HG03175 (cell line): ENCODE data around the gene RAB40C.

Experiments
- ATAC-seq: cut with Tn5 transposase; IDR thresholded peaks from one replicate; pipeline ENCODE4 v1.9.1; 2021; ENCODE audit warnings: mild to moderate bottlenecking, moderate library complexity; ENCODE audit not compliant: unreplicated experiment

Gene RAB40C

DNA sequence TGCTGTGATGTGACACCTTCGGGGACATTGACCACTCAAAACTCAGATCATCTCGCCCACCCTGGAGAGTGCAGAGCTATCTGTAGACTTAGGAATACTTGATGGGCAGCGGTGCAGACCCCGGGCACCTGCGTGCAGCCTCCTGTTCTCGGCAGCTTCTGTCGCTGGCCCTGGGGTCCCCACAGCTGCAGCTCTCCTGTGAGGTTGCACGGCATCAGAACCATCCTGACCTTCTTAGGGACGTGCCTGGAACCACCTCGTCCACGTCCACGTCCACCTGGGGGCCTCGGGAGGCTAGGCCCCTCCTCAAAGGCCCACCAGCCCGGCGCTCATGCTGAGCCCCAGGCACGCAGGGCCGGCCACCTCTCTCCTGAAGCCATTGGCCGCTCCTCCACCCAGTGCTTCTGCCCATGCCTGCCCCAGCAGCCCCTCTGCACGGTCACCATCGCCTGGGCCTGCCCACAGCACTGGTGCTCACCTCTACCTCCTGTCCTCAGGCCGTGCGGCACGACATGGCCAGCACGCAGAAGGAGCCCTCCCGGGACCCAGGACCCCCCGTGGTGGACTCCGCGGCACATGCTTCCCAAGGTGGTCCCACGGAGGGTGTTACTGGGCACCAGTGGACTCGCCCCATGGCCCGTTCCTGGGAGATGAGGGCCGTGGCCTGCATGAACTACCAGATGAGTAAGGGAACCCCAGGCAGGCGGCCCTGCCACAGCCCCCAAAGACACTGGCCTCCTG, 38.6 kb downstream of the RAB40C start:
- ATAC-seq, result no peak

DNA sequence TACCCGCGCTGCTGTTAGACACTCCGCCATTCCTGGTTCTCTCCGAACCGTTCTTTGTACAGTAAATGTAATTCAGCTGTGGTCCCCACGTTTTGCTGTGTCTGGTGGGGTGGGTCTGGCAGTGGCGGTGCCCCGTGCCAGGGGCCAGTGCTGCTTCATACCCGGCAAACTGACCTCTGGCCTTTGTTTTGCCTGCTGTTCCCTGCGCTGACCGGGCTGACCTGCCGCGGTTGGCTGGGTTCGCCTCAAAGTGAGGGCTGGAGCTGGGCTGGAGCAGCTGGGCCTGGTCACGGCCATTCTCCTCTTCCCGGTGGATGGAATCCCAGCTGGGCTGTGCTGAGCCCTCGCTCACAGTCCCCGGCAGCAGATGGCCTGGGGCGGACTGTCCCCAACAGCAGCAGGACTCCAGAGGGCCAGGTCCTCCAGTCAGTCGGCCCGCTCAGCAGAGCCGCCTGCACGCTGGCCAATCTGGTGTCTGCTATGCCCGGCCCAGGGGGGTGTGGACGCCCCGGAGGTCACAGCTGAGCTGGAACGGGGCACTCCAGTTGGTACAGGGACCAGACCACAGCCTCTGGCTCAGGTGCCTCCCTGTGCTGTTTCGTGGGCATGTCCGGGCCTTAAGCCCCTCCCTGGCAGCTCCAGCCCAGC, 39.4 kb downstream of the RAB40C start:
- no peak for ATAC-seq

- ATAC-seq, result no peak
Measured at GRCh38 chr16:629833-630248, 40.0 kb downstream of the RAB40C start.

- ATAC-seq, result no peak
Measured at GRCh38 chr16:630249-630814, 40.5 kb downstream of the RAB40C start.

- ATAC-seq, result no peak
Measured at GRCh38 chr16:630815-631405, 41.0 kb downstream of the RAB40C start, which contains the start of gene WFIKKN1. Gene WFIKKN1, plus strand, starts transcription at chr16:630985. Its CDS starts 269 bp downstream, at chr16:631254.

GRCh38 chr16:631808-632358, 42.0 kb downstream of the RAB40C start:
- ATAC-seq, result no peak

DNA sequence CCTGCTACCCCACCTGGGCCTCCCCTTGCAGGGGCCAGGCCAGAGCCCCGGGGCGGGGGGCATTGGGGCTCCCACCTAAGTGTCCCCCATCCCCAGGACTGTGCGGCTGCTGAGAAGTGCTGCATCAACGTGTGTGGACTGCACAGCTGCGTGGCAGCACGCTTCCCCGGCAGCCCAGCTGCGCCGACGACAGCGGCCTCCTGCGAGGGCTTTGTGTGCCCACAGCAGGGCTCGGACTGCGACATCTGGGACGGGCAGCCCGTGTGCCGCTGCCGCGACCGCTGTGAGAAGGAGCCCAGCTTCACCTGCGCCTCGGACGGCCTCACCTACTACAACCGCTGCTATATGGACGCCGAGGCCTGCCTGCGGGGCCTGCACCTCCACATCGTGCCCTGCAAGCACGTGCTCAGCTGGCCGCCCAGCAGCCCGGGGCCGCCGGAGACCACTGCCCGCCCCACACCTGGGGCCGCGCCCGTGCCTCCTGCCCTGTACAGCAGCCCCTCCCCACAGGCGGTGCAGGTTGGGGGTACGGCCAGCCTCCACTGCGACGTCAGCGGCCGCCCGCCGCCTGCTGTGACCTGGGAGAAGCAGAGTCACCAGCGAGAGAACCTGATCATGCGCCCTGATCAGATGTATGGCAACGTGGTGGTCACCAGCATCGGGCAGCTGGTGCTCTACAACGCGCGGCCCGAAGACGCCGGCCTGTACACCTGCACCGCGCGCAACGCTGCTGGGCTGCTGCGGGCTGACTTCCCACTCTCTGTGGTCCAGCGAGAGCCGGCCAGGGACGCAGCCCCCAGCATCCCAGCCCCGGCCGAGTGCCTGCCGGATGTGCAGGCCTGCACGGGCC, 42.8 kb downstream of the RAB40C start:
- ATAC-seq, result no peak

DNA sequence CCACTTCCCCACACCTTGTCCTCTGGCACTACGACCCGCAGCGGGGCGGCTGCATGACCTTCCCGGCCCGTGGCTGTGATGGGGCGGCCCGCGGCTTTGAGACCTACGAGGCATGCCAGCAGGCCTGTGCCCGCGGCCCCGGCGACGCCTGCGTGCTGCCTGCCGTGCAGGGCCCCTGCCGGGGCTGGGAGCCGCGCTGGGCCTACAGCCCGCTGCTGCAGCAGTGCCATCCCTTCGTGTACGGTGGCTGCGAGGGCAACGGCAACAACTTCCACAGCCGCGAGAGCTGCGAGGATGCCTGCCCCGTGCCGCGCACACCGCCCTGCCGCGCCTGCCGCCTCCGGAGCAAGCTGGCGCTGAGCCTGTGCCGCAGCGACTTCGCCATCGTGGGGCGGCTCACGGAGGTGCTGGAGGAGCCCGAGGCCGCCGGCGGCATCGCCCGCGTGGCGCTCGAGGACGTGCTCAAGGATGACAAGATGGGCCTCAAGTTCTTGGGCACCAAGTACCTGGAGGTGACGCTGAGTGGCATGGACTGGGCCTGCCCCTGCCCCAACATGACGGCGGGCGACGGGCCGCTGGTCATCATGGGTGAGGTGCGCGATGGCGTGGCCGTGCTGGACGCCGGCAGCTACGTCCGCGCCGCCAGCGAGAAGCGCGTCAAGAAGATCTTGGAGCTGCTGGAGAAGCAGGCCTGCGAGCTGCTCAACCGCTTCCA, 43.6 kb downstream of the RAB40C start:
- ATAC-seq, result no peak

DNA sequence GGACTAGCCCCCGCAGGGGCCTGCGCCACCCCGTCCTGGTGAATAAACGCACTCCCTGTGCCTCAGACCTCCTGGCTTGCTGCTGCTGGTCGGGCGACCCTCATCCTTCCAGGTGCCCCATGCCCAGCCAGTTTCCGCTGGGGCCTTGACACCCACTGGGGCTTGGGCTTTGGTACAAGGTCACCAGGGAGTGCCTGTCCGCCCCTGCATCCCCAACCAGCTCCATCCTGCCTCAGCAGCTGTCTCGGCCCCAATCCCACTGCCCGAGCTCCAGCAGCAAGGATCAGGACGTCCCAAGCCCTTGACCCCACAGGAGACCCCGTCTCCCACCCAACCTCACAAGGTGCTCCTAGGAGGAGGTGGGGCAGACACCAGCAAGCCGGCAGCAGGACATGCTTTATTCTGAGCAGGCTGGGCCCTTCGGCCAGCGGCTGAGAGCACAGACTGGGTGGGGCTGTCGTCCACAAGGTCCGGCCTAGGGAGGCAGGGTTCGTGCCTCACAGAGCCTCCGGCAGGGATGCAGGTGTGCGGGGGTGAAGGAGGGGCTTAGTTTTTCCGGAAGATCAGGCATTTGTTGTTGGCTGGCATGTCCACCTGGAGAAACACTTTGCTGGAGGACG, 44.3 kb downstream of the RAB40C start:
- no peak for ATAC-seq

- ATAC-seq, result no peak
Measured at GRCh38 chr16:634996-635395, 45.1 kb downstream of the RAB40C start.

- ATAC-seq, result no peak
Measured at GRCh38 chr16:635573-636205, 45.8 kb downstream of the RAB40C start.

- peak; percentile 81 for ATAC-seq
Measured at GRCh38 chr16:636206-637080, 46.6 kb downstream of the RAB40C start, which contains the start of gene METTL26. Gene METTL26, minus strand, starts transcription at chr16:636305. Its CDS starts 15 bp downstream, at chr16:636290.

DNA sequence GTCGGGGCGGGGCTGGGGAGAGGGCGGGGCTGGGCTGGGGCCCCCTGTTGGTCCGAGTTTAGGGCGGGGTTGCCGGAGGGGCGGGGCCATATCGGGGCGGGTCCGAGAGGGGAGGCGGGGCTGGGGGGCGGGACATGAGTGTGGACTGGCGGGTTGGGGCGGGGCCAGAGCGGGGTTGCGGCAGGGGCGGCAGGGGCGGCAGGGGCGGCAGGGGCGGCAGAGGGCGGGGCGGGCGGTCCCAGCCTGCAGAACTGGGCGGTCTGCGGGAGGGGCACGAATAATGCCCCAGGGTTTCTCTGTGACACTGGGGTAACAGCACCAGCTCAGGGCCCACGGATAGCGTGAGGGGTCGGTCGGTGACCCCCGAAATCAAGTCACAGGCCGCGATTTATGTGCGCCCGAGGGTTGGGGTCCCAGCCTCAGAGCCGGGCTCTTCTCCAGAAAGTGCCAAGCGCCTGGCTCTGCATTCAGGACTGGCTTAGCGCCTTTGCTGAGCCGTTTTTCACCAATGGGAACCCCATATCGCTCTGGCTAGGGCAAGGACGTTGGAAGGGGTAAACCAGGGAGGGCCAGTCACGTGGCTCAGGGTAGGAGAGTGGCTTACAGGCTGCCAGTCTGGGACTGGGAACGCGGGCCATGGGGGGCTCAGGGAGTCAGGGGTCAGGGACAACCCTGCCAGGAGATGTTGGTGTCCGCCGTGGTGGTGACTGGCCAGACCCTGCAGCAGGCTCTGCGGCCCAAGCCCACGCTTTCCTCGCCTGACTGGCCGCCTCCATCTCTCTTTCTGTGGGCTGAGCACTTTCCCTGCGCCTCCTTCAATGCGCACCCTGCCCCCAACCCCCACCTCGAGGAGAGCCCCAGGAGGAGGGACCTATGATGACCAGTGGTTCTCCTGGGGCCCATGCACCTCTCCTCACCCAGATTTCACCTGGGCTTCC, 47.5 kb downstream of the RAB40C start:
- ATAC-seq, result no peak

DNA sequence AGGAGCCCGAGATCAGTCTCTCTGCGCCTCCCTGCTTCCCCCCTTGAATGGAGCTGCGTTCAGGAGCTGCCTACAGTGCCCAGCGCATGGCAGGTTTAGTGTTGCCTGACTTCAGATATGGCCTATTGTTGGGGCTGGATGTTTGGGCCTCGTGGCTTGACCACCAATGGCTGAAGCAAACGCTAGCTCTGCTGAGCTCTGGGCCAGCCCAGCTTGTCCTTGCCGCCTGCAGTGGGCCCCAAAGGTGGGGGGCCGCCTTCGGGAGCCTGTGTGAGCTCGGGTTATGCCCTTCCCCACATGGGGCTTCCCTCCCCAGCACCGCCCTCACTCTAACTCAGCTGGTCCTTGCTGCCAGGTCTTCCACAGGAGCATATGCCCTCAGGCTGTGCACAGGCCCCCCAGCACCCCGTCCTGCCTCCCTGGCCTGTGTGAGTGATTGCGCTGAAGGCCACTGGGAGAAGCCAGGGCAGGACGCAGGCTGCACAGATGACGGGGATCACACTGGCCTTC, 48.2 kb downstream of the RAB40C start:
- no peak for ATAC-seq

- no peak for ATAC-seq
Measured at GRCh38 chr16:638836-639235, 49.0 kb downstream of the RAB40C start.

GRCh38 chr16:640614-641013, 50.7 kb downstream of the RAB40C start:
- ATAC-seq, result no peak
